PC-3 (cell line): ENCODE results near the gene EPM2A. TPM values are rescaled to one million over a fixed set of nuclear protein-coding genes. Genes with fewer than 3 reads are reported as not detected.

Experiments
- ATAC-seq: fragments of 200-7000 bp; cut with Tn5 transposase; 2 replicates; pipeline ENCODE4 v1.9.1; 2020; ENCODE audit warnings: mild to moderate bottlenecking, moderate library complexity
- BruUV-seq: library from RNA; stranded (reverse); fragments of 400-500 nt; replicated peaks from 2 replicates; lab custom pipeline; 2021; lab: Mats Ljungman, UMichigan
- CTCF ChIA-PET: fragments of 300-600 bp; sonication (Branson Sonifier 250); formaldehyde crosslinking; loops from one replicate; lab custom pipeline; 2022; ENCODE audit warnings: antibody characterized with exemption; lab: Charles Lee
- POLR2A ChIA-PET: fragments of 300-600 bp; sonication (Branson Sonifier 250); formaldehyde crosslinking; loops from one replicate; lab custom pipeline; 2022; ENCODE audit warnings: antibody characterized with exemption; ENCODE audit not compliant: unreplicated experiment; lab: Charles Lee
- DNase-seq: peaks from one replicate; pipeline ENCODE4 v3.0.0-alpha.2; 2015
- H2AFZ ChIP-seq: fragments of 300-600 bp; sonication (generic); 2 replicates; pipeline ENCODE4 v1.6.0; 2016; ENCODE audit warnings: antibody characterized with exemption, low read length
- H3F3A ChIP-seq: fragments of 300-600 bp; sonication (generic); one replicate; pipeline ENCODE4 v1.6.0; 2017; ENCODE audit warnings: antibody characterized with exemption, low read length, control low read depth, mild to moderate bottlenecking; ENCODE audit not compliant: unreplicated experiment
- H3K27ac ChIP-seq: fragments of 300-600 bp; sonication (generic); 2 replicates; pipeline ENCODE4 v1.5.1; 2016; ENCODE audit warnings: mild to moderate bottlenecking, low read length
- H3K27me3 ChIP-seq: fragments of 300-600 bp; sonication (generic); 2 replicates; pipeline ENCODE4 v1.6.1; 2016; ENCODE audit warnings: low read length, mixed read lengths
- H3K36me3 ChIP-seq: fragments of 300-600 bp; sonication (generic); 2 replicates; pipeline ENCODE4 v1.6.1; 2016; ENCODE audit warnings: low read depth, mixed run types, low read length, mixed read lengths
- H3K4me1 ChIP-seq: fragments of 300-600 bp; sonication (generic); 2 replicates; pipeline ENCODE4 v1.5.1; 2016; ENCODE audit warnings: low read length; ENCODE audit not compliant: insufficient read depth
- H3K4me2 ChIP-seq: fragments of 300-600 bp; sonication (generic); 2 replicates; pipeline ENCODE4 v1.6.0; 2016; ENCODE audit warnings: low read length
- H3K4me3 ChIP-seq: fragments of 300-600 bp; sonication (generic); 2 replicates; pipeline ENCODE4 v1.5.1; 2016; ENCODE audit warnings: mild to moderate bottlenecking, low read length, mixed read lengths
- H3K79me2 ChIP-seq: fragments of 300-600 bp; sonication (generic); 2 replicates; pipeline ENCODE4 v1.6.1; 2017; ENCODE audit warnings: low read length, mixed read lengths
- H3K9ac ChIP-seq: fragments of 300-600 bp; sonication (generic); 2 replicates; pipeline ENCODE4 v1.6.0; 2016; ENCODE audit warnings: mild to moderate bottlenecking, low read length
- H3K9me2 ChIP-seq: fragments of 300-600 bp; sonication (generic); replicated peaks from 2 replicates; pipeline ENCODE4 v1.6.1; 2016; ENCODE audit warnings: mixed run types, low read length, mixed read lengths
- H3K9me3 ChIP-seq: fragments of 300-600 bp; sonication (generic); 2 replicates; pipeline ENCODE4 v1.6.1; 2016; ENCODE audit warnings: low read length, mixed read lengths
- H4K20me1 ChIP-seq: fragments of 300-600 bp; sonication (generic); 2 replicates; pipeline ENCODE4 v1.6.1; 2016; ENCODE audit warnings: low read length, mixed read lengths
- EZH2 ChIP-seq: fragments of 300-600 bp; sonication (generic); IDR thresholded peaks from one replicate; pipeline ENCODE4 v1.6.1; 2017; ENCODE audit warnings: antibody characterized with exemption, mild to moderate bottlenecking, low read length; ENCODE audit not compliant: unreplicated experiment
- EZH2phosphoT487 ChIP-seq: fragments of 300-600 bp; sonication (generic); IDR thresholded peaks from 2 replicates; pipeline ENCODE4 v1.6.1; 2018; ENCODE audit warnings: mild to moderate bottlenecking, antibody characterized with exemption, low read length, borderline replicate concordance
- intact Hi-C: fragments of 100-400 bp; cut with micrococcal nuclease; formaldehyde crosslinking; loops from 2 replicates; pipeline ENCODE4 v1.9.0; 2023
- total RNA-seq: library from RNA; depleted of rRNA; stranded (reverse); fragments of >200 nt; gene quantifications from 2 replicates; pipeline ENCODE4 v1.2.3, GENCODE V29; 2014
- TF ChIP-seq, protein P1 (sequence below): fragments of 300-600 bp; sonication (generic); conservative IDR thresholded peaks from 2 replicates; pipeline ENCODE4 v1.5.1; 2017; ENCODE audit warnings: antibody characterized with exemption, low read depth, mild to moderate bottlenecking, low read length

EPM2A gene
- total RNA-seq, 1 experiment from 2014 or later, result 2.9 TPM

DNA sequence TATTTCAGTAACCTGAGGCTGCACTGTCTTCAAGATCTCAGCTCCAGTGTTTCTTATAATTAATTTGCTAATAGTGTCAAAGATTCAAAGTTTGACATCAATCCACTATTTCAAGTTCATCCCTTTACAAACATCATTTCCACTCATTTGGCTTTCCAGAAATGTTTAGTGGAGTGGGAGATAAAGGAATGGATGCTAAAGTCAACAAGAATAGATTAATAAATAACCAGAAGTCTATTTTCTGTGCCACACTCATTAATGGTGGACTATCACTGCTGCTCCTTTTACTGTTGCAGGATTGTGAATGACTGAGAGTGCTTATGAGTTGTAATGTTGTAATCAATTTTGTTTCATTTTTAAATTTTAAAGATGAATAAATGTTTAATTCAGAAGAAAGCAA lies 28.4 kb upstream of the EPM2A start:
- H3K9ac ChIP-seq, result no peak overlapping the region
- no peaks in the 10 kb centered on the region for H3K79me2 ChIP-seq
- no peaks in the 10 kb centered on the region for H3K9me3 ChIP-seq
- H3K27ac ChIP-seq, result no peak overlapping the region
- H3K36me3 ChIP-seq, result no peaks in the 10 kb centered on the region
- TF ChIP-seq, protein P1, sequence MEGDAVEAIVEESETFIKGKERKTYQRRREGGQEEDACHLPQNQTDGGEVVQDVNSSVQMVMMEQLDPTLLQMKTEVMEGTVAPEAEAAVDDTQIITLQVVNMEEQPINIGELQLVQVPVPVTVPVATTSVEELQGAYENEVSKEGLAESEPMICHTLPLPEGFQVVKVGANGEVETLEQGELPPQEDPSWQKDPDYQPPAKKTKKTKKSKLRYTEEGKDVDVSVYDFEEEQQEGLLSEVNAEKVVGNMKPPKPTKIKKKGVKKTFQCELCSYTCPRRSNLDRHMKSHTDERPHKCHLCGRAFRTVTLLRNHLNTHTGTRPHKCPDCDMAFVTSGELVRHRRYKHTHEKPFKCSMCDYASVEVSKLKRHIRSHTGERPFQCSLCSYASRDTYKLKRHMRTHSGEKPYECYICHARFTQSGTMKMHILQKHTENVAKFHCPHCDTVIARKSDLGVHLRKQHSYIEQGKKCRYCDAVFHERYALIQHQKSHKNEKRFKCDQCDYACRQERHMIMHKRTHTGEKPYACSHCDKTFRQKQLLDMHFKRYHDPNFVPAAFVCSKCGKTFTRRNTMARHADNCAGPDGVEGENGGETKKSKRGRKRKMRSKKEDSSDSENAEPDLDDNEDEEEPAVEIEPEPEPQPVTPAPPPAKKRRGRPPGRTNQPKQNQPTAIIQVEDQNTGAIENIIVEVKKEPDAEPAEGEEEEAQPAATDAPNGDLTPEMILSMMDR, result no peak
- TF ChIP-seq EZH2, result no peak
- TF ChIP-seq EZH2phosphoT487, result no peak
- H4K20me1 ChIP-seq, result no peaks in the 10 kb centered on the region
- no peak overlapping the region for H2AFZ ChIP-seq
- no peaks in the 10 kb centered on the region for H3K9me2 ChIP-seq
- no peaks in the 10 kb centered on the region for H3K27me3 ChIP-seq
- ChIA-PET POLR2A (no interaction called here), CTCF (no interaction called here)
- intact Hi-C loops, result no loop called here
- no peak overlapping the region for H3K4me3 ChIP-seq
- H3K4me1 ChIP-seq, result no peaks in the 10 kb centered on the region
- no peaks in the 10 kb centered on the region for H3F3A ChIP-seq
- H3K4me2 ChIP-seq, result no peak overlapping the region
- no TSS peak for BruUV-seq
- DNase-seq, result no peak
- ATAC-seq, result no peak

DNA sequence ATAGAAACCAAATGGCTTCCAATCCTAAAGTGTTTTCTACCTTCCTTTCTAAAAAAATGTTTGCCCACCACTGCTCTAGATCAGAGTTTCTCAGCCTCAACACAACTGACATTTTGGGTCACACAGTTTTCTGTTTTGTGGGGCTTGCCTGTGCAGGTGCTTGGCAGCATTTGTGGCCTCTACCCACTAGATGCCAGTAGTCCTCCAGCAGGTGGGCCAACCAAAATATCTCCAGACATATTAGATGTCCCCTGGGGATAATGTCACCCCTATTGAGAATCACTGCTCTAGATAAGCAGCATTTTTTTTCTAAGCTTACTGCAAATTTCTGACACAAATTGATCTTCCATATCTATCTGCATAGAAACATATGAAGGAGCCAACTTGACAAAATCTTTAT lies 26.3 kb upstream of the EPM2A start:
- no TSS peak for BruUV-seq
- Histone ChIP-seq H3K4me3 (no peak overlapping the region), H3F3A (no peaks in the 10 kb centered on the region), H3K9me2 (no peaks in the 10 kb centered on the region), H3K4me1 (no peaks in the 10 kb centered on the region), H3K27me3 (no peaks in the 10 kb centered on the region), H3K79me2 (no peaks in the 10 kb centered on the region), H3K9ac (no peak overlapping the region), H3K4me2 (no peak overlapping the region), H3K9me3 (no peaks in the 10 kb centered on the region), H3K27ac (no peak overlapping the region), H4K20me1 (no peaks in the 10 kb centered on the region), H3K36me3 (no peaks in the 10 kb centered on the region), H2AFZ (no peak overlapping the region)
- no peak for TF ChIP-seq EZH2
- TF ChIP-seq, protein P1, result 0 out of 2 replicates have a peak, but pooled peaks have one; percentile 31
- TF ChIP-seq EZH2phosphoT487, result no peak
- intact Hi-C loops, result no loop called here
- CTCF ChIA-PET, result no interaction called here
- POLR2A ChIA-PET, result no interaction called here
- no peak for DNase-seq
- no peak for ATAC-seq

DNA sequence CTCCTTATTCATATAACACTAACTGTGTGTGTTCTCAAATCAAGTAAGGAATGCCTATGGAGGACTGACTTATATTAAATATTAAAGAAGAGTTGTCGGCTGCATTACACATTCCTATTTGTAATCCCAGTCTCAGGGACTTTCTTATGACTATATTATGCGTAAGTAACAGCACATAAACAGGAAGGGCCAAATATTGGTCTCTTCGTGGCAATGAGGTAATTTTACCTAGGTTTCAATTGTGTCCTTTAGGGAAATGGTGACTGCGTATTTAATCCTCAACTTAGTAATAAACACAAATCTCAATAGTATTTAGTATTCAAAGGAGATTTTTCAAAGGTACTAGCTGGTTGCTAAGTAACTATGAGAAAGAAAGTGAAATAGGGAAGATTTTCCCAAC lies 22.8 kb upstream of the EPM2A start:
- Histone ChIP-seq H3K4me3 (no peak overlapping the region; the same call in 1 of the 2 replicates), H3K27me3 (no peaks in the 10 kb centered on the region), H3F3A (no peaks in the 10 kb centered on the region), H3K9ac (no peak overlapping the region), H3K4me1 (no peaks in the 10 kb centered on the region), H3K36me3 (no peaks in the 10 kb centered on the region), H3K9me3 (no peaks in the 10 kb centered on the region), H3K79me2 (no peaks in the 10 kb centered on the region), H3K9me2 (no peaks in the 10 kb centered on the region), H4K20me1 (no peaks in the 10 kb centered on the region), H2AFZ (peak overlapping the region; percentile 39), H3K4me2 (peak overlapping the region; percentile 13; the same call in 1 of the 2 replicates), H3K27ac (no peak overlapping the region)
- TF ChIP-seq EZH2, result no peak
- TF ChIP-seq, protein P1, result no peak
- no peak for TF ChIP-seq EZH2phosphoT487
- peak; percentile 45; the same call in 1 of the 2 replicates for ATAC-seq
- POLR2A ChIA-PET, result no interaction called here
- BruUV-seq, result no TSS peak
- intact Hi-C loops, result no loop called here
- CTCF ChIA-PET, result no interaction called here
- DNase-seq, result peak; percentile 23
